D721Med (cell line): ENCODE measurements around the gene FASN.

Source experiments
- DNase-seq: peaks from one replicate; pipeline ENCODE4 v3.0.0; 2011; ENCODE audit warnings: low spot score; ENCODE audit not compliant: insufficient read length
- FAIRE-seq: peaks from 2 replicates; lab custom pipeline; 2011; peaks lifted over from hg19 to GRCh38; lab: Jason Lieb, UNC
- TF ChIP-seq, protein P1 (sequence below): IDR thresholded peaks from 2 replicates; pipeline ENCODE4 v1.5.1; 2012; ENCODE audit warnings: mild to moderate bottlenecking, control low read depth; ENCODE audit not compliant: insufficient read depth; ENCODE audit errors: missing control alignments

The FASN gene

DNA sequence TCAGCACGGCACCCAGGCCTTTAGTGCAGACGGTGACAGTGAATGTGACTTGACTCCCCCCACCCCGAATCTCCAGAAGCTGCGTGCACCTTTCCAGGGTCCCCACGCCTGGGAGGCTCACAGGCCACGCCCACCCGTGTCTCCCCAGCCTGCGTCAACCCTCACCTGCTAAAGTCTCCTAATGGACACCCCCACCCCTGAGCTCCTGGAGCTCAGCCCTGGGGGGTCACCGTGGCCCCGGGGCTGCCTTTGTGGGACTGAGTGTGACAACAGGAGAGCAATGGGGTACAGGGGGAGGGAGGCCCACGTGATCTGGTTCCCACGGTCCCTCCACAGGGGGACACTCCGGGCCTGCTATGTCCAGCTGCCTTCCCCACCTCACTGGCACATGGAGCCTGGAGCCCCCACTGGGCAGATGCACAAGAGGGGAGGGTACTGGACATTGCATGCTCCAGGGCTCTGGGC, 7.4 kb upstream of the FASN start:
- TF ChIP-seq, protein P1, sequence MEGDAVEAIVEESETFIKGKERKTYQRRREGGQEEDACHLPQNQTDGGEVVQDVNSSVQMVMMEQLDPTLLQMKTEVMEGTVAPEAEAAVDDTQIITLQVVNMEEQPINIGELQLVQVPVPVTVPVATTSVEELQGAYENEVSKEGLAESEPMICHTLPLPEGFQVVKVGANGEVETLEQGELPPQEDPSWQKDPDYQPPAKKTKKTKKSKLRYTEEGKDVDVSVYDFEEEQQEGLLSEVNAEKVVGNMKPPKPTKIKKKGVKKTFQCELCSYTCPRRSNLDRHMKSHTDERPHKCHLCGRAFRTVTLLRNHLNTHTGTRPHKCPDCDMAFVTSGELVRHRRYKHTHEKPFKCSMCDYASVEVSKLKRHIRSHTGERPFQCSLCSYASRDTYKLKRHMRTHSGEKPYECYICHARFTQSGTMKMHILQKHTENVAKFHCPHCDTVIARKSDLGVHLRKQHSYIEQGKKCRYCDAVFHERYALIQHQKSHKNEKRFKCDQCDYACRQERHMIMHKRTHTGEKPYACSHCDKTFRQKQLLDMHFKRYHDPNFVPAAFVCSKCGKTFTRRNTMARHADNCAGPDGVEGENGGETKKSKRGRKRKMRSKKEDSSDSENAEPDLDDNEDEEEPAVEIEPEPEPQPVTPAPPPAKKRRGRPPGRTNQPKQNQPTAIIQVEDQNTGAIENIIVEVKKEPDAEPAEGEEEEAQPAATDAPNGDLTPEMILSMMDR, result no peak
- FAIRE-seq (no peak), DNase-seq (no peak)

DNA sequence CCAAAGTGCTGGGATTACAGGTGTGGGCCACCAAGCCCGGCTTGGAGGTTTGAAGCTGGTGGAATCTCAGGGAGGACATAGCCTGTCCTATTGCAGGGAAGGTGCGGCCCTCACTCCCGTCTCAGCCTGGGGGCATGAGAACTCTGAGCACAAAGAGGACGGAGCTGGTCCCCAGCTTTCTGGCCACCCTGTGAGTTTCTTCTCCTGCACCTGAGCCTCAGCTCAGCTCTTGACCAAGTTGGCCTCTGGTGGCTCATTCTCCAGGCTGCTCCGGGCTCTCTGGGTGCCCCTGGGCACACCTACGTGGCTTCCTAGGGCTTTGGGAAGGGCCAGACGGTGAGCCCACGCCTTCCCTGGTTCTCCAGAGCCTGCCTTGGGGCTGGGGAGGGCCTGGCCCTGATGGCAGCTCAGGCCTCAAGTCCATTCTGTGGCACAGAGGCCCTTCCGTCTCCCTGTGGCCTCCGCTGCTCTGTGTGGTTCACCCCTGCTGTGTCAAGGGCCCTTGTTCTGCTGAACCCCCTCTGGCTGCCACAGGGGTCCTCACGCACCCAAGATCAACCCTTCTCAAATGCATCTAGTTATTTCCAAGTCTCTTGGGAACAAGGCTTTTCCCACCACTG, 6.9 kb upstream of the FASN start:
- DNase-seq, result no peak
- TF ChIP-seq, protein P1, result no peak
- FAIRE-seq, result no peak

DNA sequence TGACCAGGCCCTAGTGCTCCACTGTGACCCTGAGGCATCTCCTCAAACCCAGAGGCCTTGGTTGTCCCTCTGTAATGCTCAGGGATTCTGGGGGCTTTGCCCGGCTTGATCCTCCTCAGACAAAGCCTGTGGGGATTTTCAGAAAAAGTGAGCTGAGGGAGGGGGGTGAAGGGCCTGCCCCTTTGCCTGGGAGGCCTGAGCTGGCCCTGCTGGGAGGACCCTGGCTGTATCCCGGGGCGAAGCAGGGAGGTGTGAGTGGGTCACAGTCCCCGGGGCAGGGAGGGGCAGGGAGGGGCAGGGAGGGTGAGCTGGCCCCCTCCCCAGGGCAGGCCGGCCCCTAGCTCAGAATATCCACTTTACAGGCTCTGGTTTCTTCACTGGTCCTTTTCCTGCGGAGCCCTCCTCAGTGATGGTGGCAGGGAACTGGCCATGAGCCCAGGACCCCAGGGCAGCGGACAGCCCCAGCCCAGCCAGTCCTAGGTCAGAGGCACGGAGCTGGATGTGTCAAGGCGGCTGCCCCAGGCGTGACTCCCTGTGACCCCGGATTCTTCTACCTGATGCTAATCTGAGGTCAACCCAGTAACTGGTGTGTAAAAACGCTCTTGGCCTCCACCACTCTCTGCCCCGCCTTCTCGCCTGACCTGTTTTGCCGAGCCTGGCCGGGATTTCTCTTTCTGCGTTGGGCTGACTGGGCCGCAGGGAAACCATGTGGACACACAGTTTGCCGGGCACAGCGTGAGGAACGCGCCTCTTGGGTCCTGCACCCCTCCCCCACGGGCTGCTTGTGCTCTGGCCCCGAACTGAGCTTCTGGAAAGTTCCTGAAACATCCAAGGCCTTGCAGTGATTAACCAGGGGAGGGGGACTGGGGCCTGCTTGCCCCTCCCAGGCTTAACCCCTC, 5.8 kb upstream of the FASN start:
- DNase-seq, result peak; percentile 95

DNA sequence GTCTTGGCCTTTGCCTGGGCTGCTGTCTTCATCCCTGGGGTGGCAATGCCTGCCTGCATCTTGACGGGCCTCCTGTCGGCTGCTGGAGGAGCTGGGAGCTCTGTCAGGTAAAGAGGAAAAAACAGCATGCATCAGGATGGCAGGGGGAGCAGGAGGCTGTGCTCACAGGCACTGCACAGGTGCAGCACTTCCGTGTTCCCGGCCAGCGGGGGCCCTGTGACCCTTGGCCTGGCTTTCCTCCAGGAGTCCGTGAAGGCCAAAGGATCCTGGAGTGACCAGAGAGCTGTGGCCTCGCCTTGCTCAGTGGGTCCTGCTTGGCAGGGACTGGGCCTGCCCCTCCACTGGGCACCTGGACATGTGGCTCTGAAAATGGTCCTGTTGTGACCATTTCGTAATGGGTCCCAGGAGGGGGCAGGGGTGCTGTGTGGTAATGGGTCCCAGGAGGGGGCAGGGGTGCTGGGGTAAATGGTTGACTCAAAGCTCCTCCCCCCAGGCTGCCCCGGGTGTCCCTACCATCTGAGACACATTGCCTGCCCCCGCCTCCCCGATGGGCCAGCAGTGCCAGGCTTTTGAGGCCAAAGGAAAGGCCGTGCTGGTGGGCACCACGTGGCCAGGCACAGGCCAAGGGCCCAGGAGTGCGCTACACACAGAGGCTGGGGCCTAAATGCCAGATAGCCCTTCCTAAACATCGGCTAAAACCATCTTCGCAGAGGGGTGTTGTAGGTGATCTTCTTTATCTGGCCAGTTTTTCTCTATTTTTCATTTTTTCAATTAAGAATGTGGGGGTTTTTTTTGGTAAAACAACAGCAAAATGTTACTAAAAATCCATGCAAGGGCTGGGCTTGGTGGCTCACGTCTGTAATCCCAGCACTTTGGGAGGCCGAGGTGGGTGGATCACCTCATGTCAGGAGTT, 4.0 kb upstream of the FASN start:
- TF ChIP-seq, protein P1, result no peak
- no peak for FAIRE-seq

More for the DNA sequence above, 5.8 kb upstream of the FASN start:
- TF ChIP-seq, protein P1, result no peak
- no peak for FAIRE-seq

DNA sequence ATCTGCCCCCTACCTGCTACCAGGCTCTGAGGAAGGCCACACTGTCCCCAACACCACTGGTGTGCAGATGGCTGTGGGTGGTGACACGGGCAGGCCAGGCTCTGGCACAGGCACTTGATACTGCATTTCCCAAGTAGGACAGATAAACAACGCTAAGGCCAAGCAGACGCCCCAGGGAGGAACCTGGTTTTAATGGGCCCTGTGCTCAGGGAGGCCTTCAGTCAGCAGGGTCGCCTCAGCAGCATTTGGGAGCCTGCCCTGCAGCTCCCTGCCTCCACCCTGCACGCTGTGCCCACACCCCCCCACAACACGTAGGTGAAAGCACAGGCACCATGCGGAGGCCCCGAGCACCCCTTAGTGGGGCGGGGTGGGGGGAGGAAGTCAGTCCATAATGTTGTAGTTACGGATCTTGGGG, 3.3 kb upstream of the FASN start:
- TF ChIP-seq, protein P1, result no peak
- no peak for DNase-seq
- no peak for FAIRE-seq

More for the DNA sequence above, 4.0 kb upstream of the FASN start:
- DNase-seq, result no peak

DNA sequence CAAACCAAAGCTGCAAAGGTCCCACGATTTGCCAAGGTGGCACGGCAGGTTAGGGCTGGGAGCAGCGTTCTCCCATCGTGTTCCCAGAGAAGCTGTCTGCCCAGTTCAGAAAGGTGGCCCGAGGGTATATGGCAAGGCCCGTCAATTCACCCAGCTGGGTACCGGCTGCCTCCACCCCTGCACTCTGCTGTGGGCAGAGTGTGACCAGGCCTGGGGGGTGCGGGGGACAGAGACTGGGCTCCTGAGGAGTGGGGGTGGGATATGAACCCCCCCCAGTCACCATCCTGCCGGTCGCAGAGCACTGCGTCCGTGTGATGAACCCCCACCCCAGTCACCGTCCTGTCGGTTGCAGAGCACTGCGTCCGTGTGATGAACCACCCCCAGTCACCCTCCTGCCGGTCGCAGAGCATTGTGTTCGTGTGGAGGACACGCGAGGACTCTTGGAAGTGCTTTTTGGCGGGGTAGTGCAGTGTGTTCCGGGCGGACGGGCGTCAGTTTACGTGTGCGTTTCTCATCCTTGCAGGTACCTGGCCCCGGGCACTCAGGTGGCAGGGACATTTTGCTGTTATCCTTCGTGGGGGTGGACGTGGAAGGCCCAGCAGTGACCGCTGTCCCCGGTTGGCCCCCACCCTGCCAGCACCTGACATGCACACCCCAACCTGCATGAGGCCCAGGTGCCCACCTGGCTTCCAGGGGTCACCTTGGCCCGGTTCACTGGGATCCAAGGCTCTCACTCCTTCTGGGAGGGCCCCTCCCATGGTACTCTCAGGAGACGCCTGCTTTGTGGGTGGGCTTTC, 2.7 kb upstream of the FASN start:
- no peak for DNase-seq
- FAIRE-seq, result no peak
- TF ChIP-seq, protein P1, result no peak
